Thymus (tissue), 11 donors: ENCODE results near the gene TMEM120B. TPM values are rescaled to one million over a fixed set of nuclear protein-coding genes. Genes with fewer than 3 reads are reported as not detected.

Source experiments
- DNase-seq, 9 donors: peaks; one replicate each; pipeline ENCODE4 v3.0.0-alpha.2; 2013; ENCODE audit warnings: low spot score in 9 of 9, low read depth in 6 of 9, missing footprints in 1 of 9
- H3K27ac ChIP-seq, 2 donors: one replicate each; pipeline ENCODE4 v1.5.1; 2013; ENCODE audit warnings: control low read depth in 1 of 2, low read depth in 1 of 2, low read length in 1 of 2, mild to moderate bottlenecking in 1 of 2, moderate library complexity in 1 of 2
- H3K27me3 ChIP-seq, 2 donors: one replicate each; pipeline ENCODE4 v1.5.1; 2013; ENCODE audit warnings: low read length in 1 of 2; ENCODE audit not compliant: control insufficient read depth in 2 of 2, insufficient read depth in 1 of 2
- H3K36me3 ChIP-seq, 2 donors: one replicate each; pipeline ENCODE4 v1.5.1; 2013; ENCODE audit warnings: low read length in 1 of 2, mild to moderate bottlenecking in 1 of 2, moderate library complexity in 1 of 2; ENCODE audit not compliant: control insufficient read depth in 2 of 2, insufficient read depth in 2 of 2
- H3K4me1 ChIP-seq, 2 donors: one replicate each; pipeline ENCODE4 v1.5.1; 2013; ENCODE audit warnings: low read length in 2 of 2; ENCODE audit not compliant: control insufficient read depth in 2 of 2, insufficient read depth in 2 of 2
- H3K4me3 ChIP-seq, 2 donors: one replicate each; pipeline ENCODE4 v1.5.1; 2013; ENCODE audit warnings: low read length in 2 of 2, control low read depth in 1 of 2, mild to moderate bottlenecking in 1 of 2
- H3K9me3 ChIP-seq, 2 donors: one replicate each; pipeline ENCODE4 v1.5.1; 2013; ENCODE audit warnings: low read length in 1 of 2, mild to moderate bottlenecking in 1 of 2; ENCODE audit not compliant: control insufficient read depth in 2 of 2, insufficient read depth in 1 of 2
- WGBS: extraction: QIAGEN DNeasy Blood & Tissue Kit; methylation state at CpG from one replicate; pipeline ENCODE4 v1.1.7; 2013; 5-methylcytosine and 5-hydroxymethylcytosine counted together
- polyA plus RNA-seq: library from polyadenylated mRNA; stranded (reverse); fragments of 200-250 nt; gene quantifications from one replicate; pipeline ENCODE4 v1.2.3, GENCODE V29; 2013
- total RNA-seq: library from RNA; stranded (reverse); fragments of 120-200 nt; gene quantifications from one replicate; pipeline ENCODE4 v1.2.4, GENCODE V29; 2013
- donor health status: healthy.

The TMEM120B gene
- total and polyA plus RNA-seq, 2 donors = 2.4 to 7.7 TPM

- no peak overlapping the region for H3K27ac ChIP-seq
- no peak overlapping the region for H3K4me3 ChIP-seq
- DNase-seq = no peak
- 98% methylated on average over 48 of the region's 48 CpGs for WGBS
- peaks cover 85 to 94% of the 10 kb centered on the region in 2 donors for H3K36me3 ChIP-seq
- H3K27me3 ChIP-seq = no peaks in the 10 kb centered on the region
- H3K4me1 ChIP-seq = no peaks in the 10 kb centered on the region
- peaks cover 0 to 4% of the 10 kb centered on the region in 2 donors for H3K9me3 ChIP-seq
Observed at GRCh38 chr12:121827351-121828099, 115.0 kb downstream of the TMEM120B start.

GRCh38 chr12:121828306-121828705 lies 115.8 kb downstream of the TMEM120B start:
- H3K27me3 ChIP-seq = no peaks in the 10 kb centered on the region
- no peak for DNase-seq
- no peaks in the 10 kb centered on the region for H3K4me1 ChIP-seq
- H3K9me3 ChIP-seq = peaks cover 0 to 4% of the 10 kb centered on the region in 2 donors
- WGBS = 97% methylated on average over 8 of the region's 8 CpGs
- H3K4me3 ChIP-seq = no peak overlapping the region
- no peak overlapping the region for H3K27ac ChIP-seq
- peaks cover 78 to 96% of the 10 kb centered on the region in 2 donors for H3K36me3 ChIP-seq

GRCh38 chr12:121828826-121829225 lies 116.3 kb downstream of the TMEM120B start:
- peaks cover 72 to 92% of the 10 kb centered on the region in 2 donors for H3K36me3 ChIP-seq
- DNase-seq = no peak
- H3K4me1 ChIP-seq = no peaks in the 10 kb centered on the region
- H3K9me3 ChIP-seq = peaks cover 0 to 4% of the 10 kb centered on the region in 2 donors
- WGBS = 95% methylated on average over 9 of the region's 9 CpGs
- H3K27ac ChIP-seq = no peak overlapping the region
- no peaks in the 10 kb centered on the region for H3K27me3 ChIP-seq
- no peak overlapping the region for H3K4me3 ChIP-seq

- Histone ChIP-seq H3K4me3 (no peak overlapping the region), H3K27me3 (no peaks in the 10 kb centered on the region), H3K36me3 (peaks cover 68 to 87% of the 10 kb centered on the region in 2 donors), H3K27ac (no peak overlapping the region), H3K4me1 (no peaks in the 10 kb centered on the region), H3K9me3 (peaks cover 0 to 4% of the 10 kb centered on the region in 2 donors)
- 95% methylated on average over 7 of the region's 7 CpGs for WGBS
- DNase-seq = no peak
Observed at GRCh38 chr12:121829250-121829918, 116.8 kb downstream of the TMEM120B start.

- no peak for DNase-seq
- peaks cover 64 to 79% of the 10 kb centered on the region in 2 donors for H3K36me3 ChIP-seq
- peaks cover 0 to 4% of the 10 kb centered on the region in 2 donors for H3K9me3 ChIP-seq
- H3K4me3 ChIP-seq = no peak overlapping the region
- 98% methylated on average over 23 of the region's 23 CpGs for WGBS
- H3K4me1 ChIP-seq = no peaks in the 10 kb centered on the region
- H3K27me3 ChIP-seq = no peaks in the 10 kb centered on the region
- H3K27ac ChIP-seq = no peak overlapping the region
Observed at GRCh38 chr12:121830134-121830533, 117.6 kb downstream of the TMEM120B start.

- H3K27me3 ChIP-seq = no peaks in the 10 kb centered on the region
- no peaks in the 10 kb centered on the region for H3K4me1 ChIP-seq
- WGBS = 97% methylated on average over 29 of the region's 29 CpGs
- H3K36me3 ChIP-seq = peaks cover 59 to 75% of the 10 kb centered on the region in 2 donors
- DNase-seq = no peak
- H3K27ac ChIP-seq = no peak overlapping the region
- peaks cover 0 to 4% of the 10 kb centered on the region in 2 donors for H3K9me3 ChIP-seq
- H3K4me3 ChIP-seq = no peak overlapping the region
Observed at GRCh38 chr12:121830588-121831265, 118.2 kb downstream of the TMEM120B start.

Other genes starting within 250 kb of the TMEM120B start
- gene KDM2B, start 131.7 kb upstream of the TMEM120B start, total RNA-seq = 26.4 TPM
- 25.9 TPM for gene KDM2B, start 131.7 kb upstream of the TMEM120B start, polyA plus RNA-seq
- 6.4 TPM for gene ORAI1, start 86.2 kb upstream of the TMEM120B start, total RNA-seq
- gene ORAI1, start 86.2 kb upstream of the TMEM120B start, polyA plus RNA-seq = 12.8 TPM
- 3.1 TPM for gene MORN3, start 43.1 kb upstream of the TMEM120B start, total RNA-seq
- 4.9 TPM for gene MORN3, start 43.1 kb upstream of the TMEM120B start, polyA plus RNA-seq
- 33.3 TPM for gene RHOF, start 80.9 kb downstream of the TMEM120B start, total RNA-seq
- 12.9 TPM for gene RHOF, start 80.9 kb downstream of the TMEM120B start, polyA plus RNA-seq
- 3.0 TPM for gene SETD1B, start 91.3 kb downstream of the TMEM120B start, total RNA-seq
- 11.8 TPM for gene SETD1B, start 91.3 kb downstream of the TMEM120B start, polyA plus RNA-seq
- 0.19 TPM for gene HPD, start 146.1 kb downstream of the TMEM120B start, total RNA-seq
- 0.87 TPM for gene HPD, start 146.1 kb downstream of the TMEM120B start, polyA plus RNA-seq
- 70.7 TPM for gene PSMD9, start 176.0 kb downstream of the TMEM120B start, total RNA-seq
- 51.6 TPM for gene PSMD9, start 176.0 kb downstream of the TMEM120B start, polyA plus RNA-seq
- 1.2 TPM for gene CFAP251, start 205.8 kb downstream of the TMEM120B start, total RNA-seq
- gene CFAP251, start 205.8 kb downstream of the TMEM120B start, polyA plus RNA-seq = 2.0 TPM